ENCODE results near the gene RIMS4.

RIMS4 gene

DNA sequence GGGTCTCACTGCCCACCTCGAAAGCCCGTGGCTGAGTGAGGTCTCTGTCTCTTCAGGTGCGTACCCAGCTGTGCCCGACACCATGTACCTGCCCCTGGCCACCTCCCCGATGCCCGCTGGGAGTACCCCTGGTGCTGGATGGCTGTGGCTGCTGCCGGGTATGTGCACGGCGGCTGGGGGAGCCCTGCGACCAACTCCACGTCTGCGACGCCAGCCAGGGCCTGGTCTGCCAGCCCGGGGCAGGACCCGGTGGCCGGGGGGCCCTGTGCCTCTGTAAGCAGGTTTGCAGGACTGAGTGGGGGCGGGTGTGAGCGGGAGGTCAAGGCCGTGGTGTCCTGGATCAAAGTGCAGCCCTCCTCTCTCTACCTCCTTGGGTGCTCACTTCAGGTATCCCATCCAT, 90.5 kb downstream of the RIMS4 start:
- DNase-seq (ENCODE audit: low spot score), result no peak

GRCh38 chr20:44717986-44718385, 92.4 kb downstream of the RIMS4 start:
- DNase-seq (ENCODE audit: low spot score), result no peak

GRCh38 chr20:44716309-44717106, 93.8 kb downstream of the RIMS4 start:
- DNase-seq (ENCODE audit: low spot score), result no peak

DNA sequence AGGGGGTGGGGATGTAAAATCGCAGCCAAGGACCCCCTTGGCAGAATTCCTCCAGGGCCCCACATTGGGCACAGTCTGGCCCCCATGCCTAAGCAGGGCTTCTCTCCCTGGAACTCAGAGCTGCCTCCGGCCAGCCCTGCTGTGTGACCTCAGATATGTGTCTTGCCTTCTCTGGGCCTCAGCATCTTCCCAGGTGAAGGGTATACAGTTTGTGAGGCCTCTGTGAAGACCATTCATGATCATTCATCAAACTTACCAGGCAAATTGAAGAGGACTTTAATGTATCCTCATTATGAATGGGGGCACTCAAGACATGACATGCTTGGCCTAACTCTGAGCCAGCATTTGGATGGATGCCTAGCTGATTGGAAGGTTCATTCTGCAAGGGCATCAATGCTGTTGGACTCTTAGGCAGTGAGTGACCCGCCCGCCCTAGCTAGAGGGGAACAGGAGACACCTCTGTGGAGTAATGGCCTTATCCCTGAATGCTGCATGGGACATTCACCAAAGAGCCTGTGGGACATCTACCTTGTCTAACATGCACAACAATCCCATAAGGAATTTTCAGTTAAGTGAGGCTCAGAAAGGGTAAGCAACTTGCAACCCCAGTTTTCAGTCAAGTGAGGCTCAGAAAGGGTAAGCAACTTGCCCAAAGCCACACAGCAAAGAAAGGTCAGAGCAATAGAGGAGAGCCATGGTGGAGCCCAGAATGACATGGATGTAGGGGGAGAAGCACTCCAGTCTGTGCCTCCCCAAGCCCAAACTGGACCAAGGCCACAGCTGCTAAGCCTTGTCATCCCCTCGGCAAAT, 94.6 kb downstream of the RIMS4 start:
- no peak for DNase-seq (ENCODE audit: low spot score)

GRCh38 chr20:44714701-44715498, 95.4 kb downstream of the RIMS4 start, which contains the start of gene CCN5:
Gene CCN5 (plus strand): TSS chr20:44715369. CDS start chr20:44715391, 22 bp downstream.
- no peak for DNase-seq (ENCODE audit: low spot score)

GRCh38 chr20:44714102-44714700, 96.1 kb downstream of the RIMS4 start:
- no peak for DNase-seq (ENCODE audit: low spot score)

- DNase-seq (ENCODE audit: low spot score), result no peak
These were observed 99.1 kb downstream of the RIMS4 start for GRCh38 chr20:44711237-44711636.

DNA sequence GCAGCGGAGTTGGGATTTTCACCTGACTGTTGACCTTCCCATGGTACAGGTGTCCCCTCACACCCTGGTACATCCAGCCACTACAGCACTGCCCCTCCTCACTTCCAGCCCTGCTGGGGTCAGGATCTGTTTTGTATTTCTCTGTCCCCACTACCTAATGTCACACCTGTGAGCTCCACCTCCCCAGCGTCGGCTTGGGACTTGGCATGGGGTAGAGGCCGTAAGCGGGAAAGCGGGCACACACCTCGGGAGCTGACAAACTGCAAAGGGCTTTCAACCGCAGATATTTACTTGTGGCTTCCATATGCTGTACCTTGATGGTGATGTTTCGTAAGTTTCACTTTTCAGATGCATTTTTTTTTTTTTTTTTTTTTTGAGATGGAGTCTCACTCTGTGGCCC, 100.5 kb downstream of the RIMS4 start:
- no peak for DNase-seq (ENCODE audit: low spot score)

GRCh38 chr20:44709380-44709779, 101.0 kb downstream of the RIMS4 start:
- no peak for DNase-seq (ENCODE audit: low spot score)

DNA sequence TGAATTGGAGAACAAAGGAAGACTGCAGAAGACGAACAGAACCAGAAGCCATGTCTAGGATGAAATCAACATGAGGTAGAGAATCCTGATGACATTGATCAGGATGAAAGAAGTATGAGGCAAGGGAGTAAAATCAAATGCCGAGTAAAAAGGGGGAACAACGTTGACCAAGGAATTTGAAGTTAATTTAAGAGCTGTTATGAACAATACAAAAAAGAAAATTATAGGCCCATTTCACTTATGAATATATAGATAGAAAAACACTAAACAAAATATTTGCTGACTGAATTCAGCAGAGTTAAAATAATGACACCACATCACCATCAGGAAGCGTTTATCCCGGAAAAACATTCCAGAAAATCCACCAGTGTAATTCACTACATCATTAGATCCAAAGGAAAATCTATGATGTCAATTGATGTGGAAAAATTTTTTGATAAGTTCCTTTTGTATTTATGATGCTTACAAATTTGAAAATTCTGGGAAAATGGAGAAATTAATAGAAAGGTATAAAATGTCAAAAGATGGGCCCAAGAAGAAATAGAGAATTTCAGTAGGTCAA, 103.2 kb downstream of the RIMS4 start:
- no peak for DNase-seq (ENCODE audit: low spot score)

- peak; percentile 63 for DNase-seq (ENCODE audit: low spot score)
These were observed 103.9 kb downstream of the RIMS4 start for GRCh38 chr20:44706301-44707017.

DNA sequence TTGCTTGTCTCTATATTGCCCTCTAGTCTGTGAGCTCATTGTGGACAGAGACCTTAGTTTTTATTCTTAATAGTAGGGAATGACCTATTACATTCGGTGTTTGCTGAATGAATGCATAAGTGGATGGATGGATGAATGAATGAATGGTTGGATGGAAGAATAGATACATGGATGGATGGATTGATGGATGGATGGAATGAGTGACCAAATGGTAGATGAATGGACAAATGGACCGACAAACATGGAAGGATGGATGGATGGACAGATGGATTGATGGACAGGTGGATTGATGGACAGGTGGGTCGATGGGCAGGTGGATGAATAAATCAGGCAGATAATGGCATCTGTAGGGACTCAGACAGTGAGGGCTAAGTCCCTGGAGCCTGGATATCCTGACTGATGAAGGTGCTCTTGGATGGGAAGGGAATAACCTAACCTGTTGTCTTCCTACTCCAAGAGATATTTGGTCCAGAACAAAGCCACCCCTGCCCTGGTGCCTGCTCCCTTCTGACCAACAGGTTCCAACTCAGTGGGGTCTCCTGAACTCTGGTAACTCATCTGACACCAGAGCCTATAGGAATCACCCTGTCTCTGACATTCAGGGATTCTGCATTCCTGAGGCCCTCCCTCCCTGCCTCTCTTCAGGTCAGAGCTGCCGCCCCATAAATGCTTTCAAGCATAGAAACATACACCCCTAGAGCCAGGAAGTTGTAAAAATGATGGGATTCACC, 104.8 kb downstream of the RIMS4 start:
- no peak for DNase-seq (ENCODE audit: low spot score)

DNA sequence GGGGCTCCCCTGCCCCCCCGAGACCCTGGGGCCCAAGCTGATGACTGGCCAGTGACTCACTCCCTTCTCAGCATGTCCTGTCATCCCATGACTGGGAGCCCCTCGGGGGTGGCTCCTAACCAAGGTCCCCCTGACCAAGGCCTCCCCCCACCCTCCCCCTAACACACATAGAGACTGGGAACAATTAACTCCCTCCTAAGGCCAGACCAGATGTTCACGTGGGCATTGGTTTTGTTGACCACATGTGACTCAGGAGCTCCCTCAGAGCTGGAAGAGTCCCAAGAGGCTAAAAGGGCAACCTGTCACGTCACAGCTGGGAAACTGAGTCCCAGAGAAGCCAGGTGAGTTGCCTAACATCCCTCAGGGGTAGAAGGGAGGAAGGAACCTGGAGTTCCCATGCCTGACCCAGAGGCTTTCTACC, 105.8 kb downstream of the RIMS4 start:
- DNase-seq (ENCODE audit: low spot score), result no peak

GRCh38 chr20:44703956-44704488, 106.3 kb downstream of the RIMS4 start:
- no peak for DNase-seq (ENCODE audit: low spot score)

DNA sequence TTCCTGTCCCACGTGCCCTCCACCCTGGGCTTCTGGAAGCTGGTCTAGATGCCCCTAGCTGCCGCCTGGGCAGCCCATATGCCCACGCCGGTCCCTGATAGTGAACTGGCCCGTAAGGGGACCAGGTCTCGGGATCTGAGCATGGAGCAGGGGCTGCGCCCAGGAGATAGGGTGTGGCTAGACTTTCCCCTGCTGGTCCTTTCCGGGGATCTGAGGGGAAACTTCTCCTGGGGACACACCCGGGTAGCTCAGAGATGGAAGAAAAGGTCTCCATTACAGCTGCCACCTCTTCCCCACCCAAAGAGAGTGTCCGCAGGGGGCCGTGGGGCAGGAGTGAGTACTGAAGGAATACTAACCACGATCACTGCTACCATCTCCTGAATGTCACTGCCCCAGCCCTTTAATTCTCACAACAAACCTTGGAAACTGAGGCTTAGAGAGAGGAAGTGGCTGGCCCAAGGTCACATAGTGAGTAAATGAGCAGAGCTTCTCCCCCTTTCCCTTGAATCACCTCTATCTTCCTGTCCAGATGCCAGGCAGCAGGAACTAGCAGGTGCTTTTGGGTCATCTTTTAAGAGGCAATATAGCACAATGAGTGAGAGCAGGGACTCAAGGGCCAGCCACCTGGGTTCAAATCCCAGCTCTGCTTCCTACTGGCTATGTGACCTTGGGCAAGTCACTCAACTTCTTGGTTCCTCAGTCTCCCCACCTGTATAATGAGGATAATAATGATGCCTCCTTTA, 107.0 kb downstream of the RIMS4 start:
- DNase-seq (ENCODE audit: low spot score), result no peak

- no peak for DNase-seq (ENCODE audit: low spot score)
These were observed 107.6 kb downstream of the RIMS4 start for GRCh38 chr20:44702776-44703175.

DNA sequence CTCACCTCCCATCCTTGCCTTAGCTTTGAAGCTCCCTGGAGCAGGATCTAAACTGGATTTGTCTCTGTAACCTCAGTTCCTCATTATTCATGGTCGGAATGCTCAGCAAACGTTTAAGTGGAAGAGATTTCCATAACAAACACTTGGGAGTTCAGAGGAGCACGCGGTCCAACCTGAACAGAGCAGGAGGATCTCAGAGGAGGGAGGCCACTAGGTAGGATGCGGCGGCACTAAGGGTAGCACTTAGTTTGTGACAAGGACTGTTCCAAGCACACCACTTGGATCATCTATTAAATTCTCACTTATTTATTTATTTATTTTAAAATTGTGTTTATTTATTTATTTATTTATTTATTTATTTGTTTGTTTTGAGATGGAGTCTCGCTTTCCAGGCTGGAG, 108.5 kb downstream of the RIMS4 start:
- DNase-seq (ENCODE audit: low spot score), result no peak

Measured in D341Med (cell line).